Mesenchymal stem cell (in vitro differentiated cells and primary cell): ENCODE measurements around the gene SLCO3A1.
A peak's percentile ranks its signal among the peaks of the same experiment; 100 is the strongest.

Source experiments
- DNase-seq: peaks from one replicate; pipeline ENCODE4 v3.0.0-alpha.2; 2013
- H2AFZ ChIP-seq: one replicate; pipeline ENCODE4 v1.6.1; 2013; ENCODE audit warnings: low read depth, mild to moderate bottlenecking, control low read depth, inconsistent platforms, low read length, moderate library complexity
- H2AK5ac ChIP-seq: 2 replicates; pipeline ENCODE4 v1.6.1; 2013; ENCODE audit warnings: low read length, moderate library complexity, mild to moderate bottlenecking, inconsistent platforms; ENCODE audit not compliant: severe bottlenecking
- H2BK120ac ChIP-seq: one replicate; pipeline ENCODE4 v1.6.1; 2013; ENCODE audit warnings: low read depth, mild to moderate bottlenecking, inconsistent platforms, low read length, moderate library complexity
- H2BK12ac ChIP-seq, 2 experiments: one replicate each; pipeline ENCODE4 v1.6.1; 2013; ENCODE audit warnings: inconsistent platforms in 2 of 2, low read length in 2 of 2, mild to moderate bottlenecking in 2 of 2, moderate library complexity in 2 of 2, control low read depth in 1 of 2
- H2BK15ac ChIP-seq: one replicate; pipeline ENCODE4 v1.6.1; 2013; ENCODE audit warnings: mild to moderate bottlenecking, low read depth, inconsistent platforms; ENCODE audit not compliant: poor library complexity, severe bottlenecking
- H2BK5ac ChIP-seq: 2 replicates; pipeline ENCODE4 v1.6.1; 2013; ENCODE audit warnings: low read depth, mild to moderate bottlenecking, low read length, control low read depth, inconsistent platforms; ENCODE audit not compliant: poor library complexity, severe bottlenecking
- H3K14ac ChIP-seq, 2 experiments: one replicate each; pipeline ENCODE4 v1.6.1; 2013; ENCODE audit warnings: inconsistent platforms in 2 of 2, low read length in 2 of 2, control low read depth in 1 of 2, mild to moderate bottlenecking in 1 of 2, moderate library complexity in 1 of 2
- H3K18ac ChIP-seq, 2 experiments: one replicate each; pipeline ENCODE4 v1.6.1; 2013; ENCODE audit warnings: inconsistent platforms in 2 of 2, low read length in 2 of 2, control low read depth in 1 of 2, low read depth in 1 of 2, mild to moderate bottlenecking in 1 of 2
- H3K23ac ChIP-seq, 2 experiments: one replicate each; pipeline ENCODE4 v1.6.1; 2013; ENCODE audit warnings: inconsistent platforms in 2 of 2, low read length in 2 of 2, mild to moderate bottlenecking in 2 of 2, moderate library complexity in 2 of 2, control low read depth in 1 of 2
- H3K27ac ChIP-seq: 2 replicates; pipeline ENCODE4 v1.5.1; 2013; ENCODE audit warnings: mild to moderate bottlenecking, moderate library complexity, low read length, control low read depth, inconsistent platforms; ENCODE audit not compliant: poor library complexity, severe bottlenecking
- H3K27me3 ChIP-seq, 2 experiments: 2 replicates each; pipeline versions ENCODE4 v1.6.1 to v1.7.0; 2013; ENCODE audit warnings: low read length in 2 of 2, mild to moderate bottlenecking in 2 of 2, moderate library complexity in 2 of 2, control low read depth in 1 of 2, inconsistent platforms in 1 of 2; ENCODE audit not compliant: control insufficient read depth in 1 of 2, insufficient read depth in 1 of 2
- H3K36me3 ChIP-seq, 2 experiments: 2 replicates each; pipeline versions ENCODE4 v1.6.1 to v1.7.0; 2013; ENCODE audit warnings: low read length in 2 of 2, control low read depth in 1 of 2, inconsistent platforms in 1 of 2, low read depth in 1 of 2, mild to moderate bottlenecking in 1 of 2; ENCODE audit not compliant: insufficient read depth in 2 of 2, control insufficient read depth in 1 of 2
- H3K4ac ChIP-seq, 2 experiments: one replicate each; pipeline ENCODE4 v1.6.1; 2013; ENCODE audit warnings: inconsistent platforms in 2 of 2, low read length in 2 of 2, mild to moderate bottlenecking in 2 of 2, moderate library complexity in 2 of 2, control low read depth in 1 of 2, low read depth in 1 of 2
- H3K4me1 ChIP-seq: 2 replicates; pipeline ENCODE4 v1.6.1; 2013; ENCODE audit warnings: low read depth, low read length, control low read depth; ENCODE audit not compliant: control insufficient read depth, insufficient read depth
- H3K4me2 ChIP-seq: 2 replicates; pipeline ENCODE4 v1.6.1; 2013; ENCODE audit warnings: low read length, mild to moderate bottlenecking, inconsistent platforms; ENCODE audit not compliant: poor library complexity, severe bottlenecking
- H3K4me3 ChIP-seq, 2 experiments: 2 replicates each; pipeline versions ENCODE4 v1.5.1 to v1.7.0; 2013; ENCODE audit warnings: low read length in 2 of 2, mild to moderate bottlenecking in 2 of 2, control low read depth in 1 of 2, low read depth in 1 of 2; ENCODE audit not compliant: insufficient read depth in 1 of 2
- H3K79me1 ChIP-seq: replicated peaks from 2 replicates; pipeline ENCODE4 v1.6.1; 2013; ENCODE audit warnings: mild to moderate bottlenecking, control low read depth, low read length, inconsistent platforms; ENCODE audit not compliant: poor library complexity, severe bottlenecking
- H3K9ac ChIP-seq: 2 replicates; pipeline ENCODE4 v1.7.0; 2013; ENCODE audit warnings: mild to moderate bottlenecking, low read length, moderate library complexity
- H3K9me3 ChIP-seq: 2 replicates; pipeline ENCODE4 v1.7.0; 2013; ENCODE audit warnings: mild to moderate bottlenecking, low read length; ENCODE audit not compliant: control insufficient read depth
- H4K8ac ChIP-seq: one replicate; pipeline ENCODE4 v1.6.1; 2013; ENCODE audit warnings: inconsistent platforms, mild to moderate bottlenecking, low read length, moderate library complexity
- H4K91ac ChIP-seq: one replicate; pipeline ENCODE4 v1.6.1; 2013; ENCODE audit warnings: mild to moderate bottlenecking, low read length, inconsistent platforms
- WGBS: methylation state at CpG from one replicate; pipeline ENCODE4 v1.1.7; 2013; ENCODE audit warnings: mixed read lengths; 5-methylcytosine and 5-hydroxymethylcytosine counted together

SLCO3A1 gene

DNA sequence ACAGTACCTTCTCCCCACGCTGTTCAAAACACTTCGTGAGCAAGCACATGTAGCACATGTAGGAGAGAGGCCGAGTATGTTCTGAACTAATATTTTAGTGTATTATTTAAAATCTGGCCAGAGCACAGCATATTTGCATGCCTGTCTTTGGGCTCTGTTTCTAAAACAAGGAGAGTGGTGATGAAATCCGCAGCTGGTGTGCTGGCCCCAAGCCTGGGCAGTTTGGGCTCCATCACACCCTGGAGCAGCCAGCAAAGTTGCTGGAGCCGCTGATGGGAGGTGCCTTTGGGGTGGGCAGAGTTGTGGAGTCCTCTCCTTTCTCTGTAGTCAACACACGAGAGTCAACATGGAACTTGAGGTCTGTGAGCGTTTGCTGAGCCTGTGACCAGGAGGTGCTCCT is 116.6 kb downstream of the SLCO3A1 start:
- Histone ChIP-seq H3K4me1 (no peaks in the 10 kb centered on the region), H4K8ac (no peak overlapping the region), H3K27me3 (no peaks in the 10 kb centered on the region), H2AK5ac (no peak overlapping the region), H3K36me3 (no peaks in the 10 kb centered on the region), H3K18ac (no peak overlapping the region), H3K27ac (no peak overlapping the region), H2BK12ac (no peak overlapping the region), H2BK120ac (no peak overlapping the region), H3K9ac (peak overlapping the region; percentile 50), H2BK5ac (no peak overlapping the region), H4K91ac (no peak overlapping the region), H3K4me2 (no peak overlapping the region), H3K4ac (no peak overlapping the region), H3K23ac (no peak overlapping the region), H3K14ac (no peak overlapping the region), H3K4me3 (no peak overlapping the region), H2AFZ (no peak overlapping the region), H3K79me1 (no peaks in the 10 kb centered on the region), H3K9me3 (no peaks in the 10 kb centered on the region), H2BK15ac (no peak overlapping the region)
- DNase-seq = no peak
- 77% methylated on average over 7 of the region's 7 CpGs for WGBS

DNA sequence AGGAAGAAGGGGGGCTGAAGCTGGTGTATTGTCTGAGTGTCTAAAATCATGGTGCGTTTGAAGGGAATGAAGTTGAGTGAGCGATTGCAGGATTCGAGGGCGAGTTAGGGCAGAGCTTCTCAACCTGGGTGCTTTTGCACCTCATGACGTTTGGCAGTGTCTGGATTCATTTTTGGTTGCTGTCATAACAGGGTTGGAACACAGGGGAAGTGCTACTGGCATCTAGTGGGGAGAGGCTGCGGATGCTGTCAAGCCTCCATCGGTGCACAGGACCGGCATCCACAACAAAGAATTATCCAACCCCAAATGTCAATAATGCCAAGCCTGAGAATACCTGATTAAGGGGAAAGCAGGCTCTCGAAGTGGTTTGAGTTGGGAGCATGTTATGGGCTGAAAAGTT is 120.0 kb downstream of the SLCO3A1 start:
- no peak overlapping the region for H2BK120ac ChIP-seq
- H3K4me1 ChIP-seq = no peaks in the 10 kb centered on the region
- WGBS = 76% methylated on average over 5 of the region's 9 CpGs
- H3K23ac ChIP-seq = no peak overlapping the region
- peaks cover 3% of the 10 kb centered on the region for H3K79me1 ChIP-seq
- H3K4me3 ChIP-seq = no peak overlapping the region
- no peak overlapping the region for H3K27ac ChIP-seq
- no peaks in the 10 kb centered on the region for H3K9me3 ChIP-seq
- no peaks in the 10 kb centered on the region for H3K27me3 ChIP-seq
- H2BK12ac ChIP-seq = no peak overlapping the region
- H3K36me3 ChIP-seq = no peaks in the 10 kb centered on the region
- no peak for DNase-seq
- H2AFZ ChIP-seq = no peak overlapping the region
- no peak overlapping the region for H3K4me2 ChIP-seq
- H4K8ac ChIP-seq = no peak overlapping the region
- no peak overlapping the region for H3K14ac ChIP-seq
- H2BK15ac ChIP-seq = no peak overlapping the region
- H3K9ac ChIP-seq = no peak overlapping the region
- H3K4ac ChIP-seq = no peak overlapping the region
- H4K91ac ChIP-seq = no peak overlapping the region
- no peak overlapping the region for H2AK5ac ChIP-seq
- no peak overlapping the region for H3K18ac ChIP-seq
- H2BK5ac ChIP-seq = no peak overlapping the region

DNA sequence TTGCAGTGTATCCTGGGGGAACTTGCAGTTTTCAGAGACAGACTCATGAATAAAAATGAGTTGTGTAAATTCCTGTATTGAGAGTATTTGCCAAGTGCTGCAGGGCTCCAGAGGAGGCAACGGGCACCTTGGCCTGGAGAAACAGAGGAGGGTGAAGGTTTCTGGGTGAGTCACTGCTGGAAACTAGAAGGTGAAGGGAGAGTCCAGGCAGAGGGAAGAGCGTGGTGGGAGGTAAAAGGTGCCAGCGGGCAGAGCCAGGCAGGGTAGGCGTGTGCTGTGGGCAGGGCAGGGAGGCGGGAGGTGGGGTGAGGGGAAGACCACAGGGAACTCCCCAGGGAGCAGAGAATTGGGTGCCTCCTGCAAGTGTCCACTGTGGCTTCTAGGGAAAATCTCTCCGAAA is 120.8 kb downstream of the SLCO3A1 start:
- Histone ChIP-seq H3K4me1 (no peaks in the 10 kb centered on the region), H3K27me3 (no peaks in the 10 kb centered on the region), H3K79me1 (peaks cover 3% of the 10 kb centered on the region), H3K9ac (no peak overlapping the region), H3K4me2 (no peak overlapping the region), H2BK120ac (no peak overlapping the region), H2AK5ac (no peak overlapping the region), H4K8ac (no peak overlapping the region), H3K36me3 (no peaks in the 10 kb centered on the region), H3K27ac (no peak overlapping the region), H3K14ac (no peak overlapping the region), H2AFZ (no peak overlapping the region), H3K9me3 (no peaks in the 10 kb centered on the region), H2BK5ac (no peak overlapping the region), H3K18ac (no peak overlapping the region), H3K23ac (no peak overlapping the region), H2BK12ac (no peak overlapping the region), H4K91ac (no peak overlapping the region), H2BK15ac (no peak overlapping the region), H3K4me3 (no peak overlapping the region), H3K4ac (no peak overlapping the region)
- DNase-seq = no peak
- WGBS = 67% methylated on average over 5 of the region's 6 CpGs

DNA sequence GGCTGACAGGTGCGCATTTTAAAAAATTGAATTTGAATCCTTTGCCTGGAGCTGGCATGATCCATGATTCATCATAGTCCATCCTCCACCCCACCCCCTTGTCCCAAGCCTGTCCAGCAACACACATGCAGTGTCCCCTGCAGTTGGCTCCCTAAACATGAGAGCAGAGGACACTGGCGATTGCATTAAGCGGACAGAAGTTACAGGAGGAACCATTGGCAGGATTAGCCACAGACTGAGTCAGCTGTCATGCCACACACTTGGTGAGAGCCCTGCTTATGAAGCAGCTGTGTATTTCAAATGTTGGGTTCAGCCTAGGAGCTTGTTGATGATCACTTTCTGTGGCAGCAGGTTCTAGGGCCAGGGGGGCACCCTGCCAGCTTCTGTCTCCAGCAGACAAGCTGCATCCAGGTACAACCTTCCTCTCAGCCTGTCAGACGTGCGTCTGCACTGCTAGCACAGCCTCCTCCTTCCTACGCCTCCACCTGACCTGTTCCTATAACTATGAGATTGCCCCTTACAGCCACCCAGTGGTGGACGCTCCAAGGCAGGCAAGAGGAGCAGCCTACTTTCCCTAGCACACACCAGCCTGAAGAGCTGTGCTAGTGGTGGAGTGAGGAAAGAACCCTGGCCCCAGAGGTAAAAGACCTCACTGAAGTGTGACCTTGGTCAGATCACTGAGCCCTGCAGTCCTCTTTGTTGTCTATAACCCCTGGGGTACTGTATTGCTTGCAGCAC is 121.9 kb downstream of the SLCO3A1 start:
- Histone ChIP-seq H2BK5ac (no peak overlapping the region), H3K18ac (no peak overlapping the region)
- WGBS = 73% methylated on average over 7 of the region's 7 CpGs

More for the DNA sequence above, 121.9 kb downstream of the SLCO3A1 start:
- Histone ChIP-seq H3K4me2 (no peak overlapping the region), H3K4me3 (no peak overlapping the region), H3K4me1 (no peaks in the 10 kb centered on the region), H3K79me1 (peaks cover 3% of the 10 kb centered on the region), H4K8ac (no peak overlapping the region), H3K27me3 (no peaks in the 10 kb centered on the region), H2AK5ac (no peak overlapping the region), H3K36me3 (no peaks in the 10 kb centered on the region), H3K27ac (no peak overlapping the region), H3K9me3 (no peaks in the 10 kb centered on the region), H2BK12ac (no peak overlapping the region), H2BK15ac (no peak overlapping the region), H3K4ac (no peak overlapping the region), H3K23ac (no peak overlapping the region), H3K9ac (no peak overlapping the region), H3K14ac (no peak overlapping the region), H2BK120ac (no peak overlapping the region), H4K91ac (no peak overlapping the region), H2AFZ (no peak overlapping the region)
- DNase-seq = no peak
